Activated CD8-positive, alpha-beta memory T cell treated with anti-CD3 and anti-CD28 coated beads, Interleukin-2, amount 50 U/mL, for 24 hours (primary cell): Measurements from ENCODE around the gene SLC23A3.
"Not testable (repeated sequence)": the region's sequence is repeated elsewhere in the genome, so short reads cannot be mapped to it uniquely, and the experiment has no call there.

Experiments used
- DNase-seq: peaks from one replicate; pipeline ENCODE4 v3.0.0-alpha.2; 2020; ENCODE audit errors: extremely low read depth

The SLC23A3 gene

GRCh38 chr2:219205165-219205538, 35.3 kb upstream of the SLC23A3 start:
- no peak for DNase-seq

DNA sequence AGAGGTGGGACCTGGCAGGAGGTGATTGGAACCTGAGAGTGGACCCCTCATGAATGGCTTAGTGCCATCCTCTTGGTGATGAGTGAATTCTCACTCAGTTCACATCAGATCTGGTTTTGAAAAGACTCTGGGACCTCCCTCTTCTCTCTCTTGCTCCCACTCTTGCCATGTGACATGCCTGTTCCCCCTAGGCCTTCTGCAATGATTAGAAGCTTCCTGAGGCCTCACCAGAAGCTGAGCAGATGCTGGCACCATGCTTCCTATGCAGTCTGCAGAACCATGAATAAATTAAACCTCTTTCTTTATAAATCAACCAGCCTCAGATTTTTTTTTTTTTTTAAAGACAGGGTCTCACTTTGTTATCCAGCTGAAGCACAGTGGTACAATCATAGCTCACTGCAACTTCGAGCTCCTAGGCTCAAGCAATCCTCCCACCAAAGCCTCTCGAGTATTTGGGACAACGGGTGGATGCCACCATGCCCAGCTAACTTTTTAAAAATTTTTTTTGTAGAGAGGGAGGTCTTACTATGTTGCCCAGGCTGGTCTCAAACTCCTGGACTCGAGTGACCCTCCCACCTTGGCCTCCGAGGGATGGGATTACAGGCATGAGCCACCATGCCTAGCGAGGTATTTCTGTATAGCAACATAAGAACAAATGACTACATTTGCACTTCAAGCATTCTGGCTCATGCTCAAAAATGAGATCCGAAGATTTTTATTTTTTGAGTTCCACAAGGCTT, 34.8 kb upstream of the SLC23A3 start:
- no peak for DNase-seq

- not testable (repeated sequence) for DNase-seq
Measured at GRCh38 chr2:219201331-219201730, 31.5 kb upstream of the SLC23A3 start.

DNA sequence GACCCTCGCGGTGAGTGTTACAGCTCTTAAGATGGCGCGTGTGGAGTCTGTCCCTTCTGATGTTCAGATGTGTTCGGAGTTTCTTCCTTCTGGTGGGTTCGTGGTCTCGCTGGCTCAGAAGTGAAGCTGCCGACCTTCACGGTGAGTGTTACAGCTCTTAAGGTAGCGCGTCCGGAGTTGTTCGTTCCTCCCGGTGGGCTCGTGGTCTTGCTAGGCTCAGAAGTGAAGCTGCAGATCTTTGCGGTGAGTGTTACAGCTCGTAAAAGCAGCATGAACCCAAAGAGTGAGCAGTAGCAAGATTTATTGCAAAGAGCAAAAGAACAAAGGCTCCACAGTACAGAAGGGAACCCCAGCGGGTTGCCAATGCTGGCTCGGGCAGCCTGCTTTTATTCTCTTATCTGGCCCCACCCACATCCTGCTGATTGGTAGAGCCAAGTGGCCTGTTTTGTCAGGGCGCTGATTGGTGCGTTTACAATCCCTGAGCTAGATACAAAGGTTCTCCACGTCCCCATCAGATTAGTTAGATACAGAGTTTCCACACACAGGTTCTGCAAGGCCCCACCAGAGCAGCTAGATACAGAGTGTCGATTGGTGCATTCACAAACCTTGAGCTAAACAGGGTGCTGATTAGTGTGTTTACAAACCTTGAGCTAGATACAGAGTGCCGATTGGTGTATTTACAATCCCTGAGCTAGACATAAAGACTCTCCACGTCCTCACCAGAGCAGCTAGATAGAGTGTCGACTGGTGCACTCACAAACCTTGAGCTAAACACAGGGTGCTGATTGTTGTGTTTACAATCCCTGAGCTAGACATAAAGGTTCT, 30.9 kb upstream of the SLC23A3 start:
- DNase-seq: not testable (repeated sequence)

DNA sequence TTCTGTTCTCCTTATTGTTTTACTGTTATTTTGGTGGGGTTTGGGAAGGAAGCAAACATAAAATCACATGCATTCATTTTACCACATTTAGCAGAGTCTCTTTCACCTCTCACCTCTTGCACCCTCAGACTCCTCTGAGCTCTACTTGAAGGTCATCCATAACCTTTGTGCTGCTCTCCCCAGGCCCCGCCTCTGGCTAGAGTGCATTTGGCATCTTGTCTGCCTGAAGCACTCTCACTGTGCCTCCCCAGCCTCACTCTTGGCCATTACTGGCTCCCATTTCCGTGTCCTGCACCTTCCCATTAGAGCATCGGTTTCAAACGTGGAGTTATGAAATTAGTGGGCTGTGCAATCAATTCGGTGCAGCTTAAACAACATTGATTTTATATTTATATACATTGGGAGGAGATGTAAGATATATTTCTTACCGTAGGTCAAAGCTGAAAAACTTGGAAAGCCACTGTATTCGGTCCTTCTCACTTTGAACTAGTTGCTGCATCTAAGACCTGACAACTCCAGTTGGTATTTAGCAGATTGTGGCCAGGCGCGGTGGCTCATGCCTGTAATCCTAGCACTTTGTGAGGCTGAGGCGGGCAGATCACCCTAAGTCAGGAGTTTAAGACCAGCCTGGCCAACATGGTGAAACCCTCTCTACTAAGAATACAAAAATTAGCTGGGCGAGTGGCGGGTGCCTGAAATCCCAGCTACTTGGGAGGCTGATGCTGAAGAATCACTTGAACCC, 29.8 kb upstream of the SLC23A3 start:
- DNase-seq: no peak

DNA sequence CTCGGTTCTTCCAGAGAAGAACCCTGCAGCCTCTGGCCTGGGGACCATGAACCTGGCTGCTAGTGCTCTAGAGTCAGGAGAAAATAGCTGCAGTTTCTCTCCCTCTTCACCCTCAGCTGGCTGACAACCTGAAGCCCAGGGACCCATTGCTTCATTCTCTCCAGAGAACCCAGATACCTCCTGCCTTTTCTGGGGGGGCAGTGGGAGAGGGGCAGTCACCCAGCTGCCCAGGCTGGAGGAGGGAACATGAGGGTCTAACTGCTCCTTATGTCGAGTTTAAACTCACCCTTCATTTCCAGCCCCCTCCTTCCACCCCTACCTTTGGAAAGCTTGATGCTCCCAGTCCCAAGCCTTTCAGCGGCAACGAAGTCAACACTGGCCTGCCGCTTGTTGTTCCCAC, 29.1 kb upstream of the SLC23A3 start:
- no peak for DNase-seq

GRCh38 chr2:219197388-219197787, 27.6 kb upstream of the SLC23A3 start:
- no peak for DNase-seq

- no peak for DNase-seq
Measured at GRCh38 chr2:219186754-219187456, 17.1 kb upstream of the SLC23A3 start.

DNA sequence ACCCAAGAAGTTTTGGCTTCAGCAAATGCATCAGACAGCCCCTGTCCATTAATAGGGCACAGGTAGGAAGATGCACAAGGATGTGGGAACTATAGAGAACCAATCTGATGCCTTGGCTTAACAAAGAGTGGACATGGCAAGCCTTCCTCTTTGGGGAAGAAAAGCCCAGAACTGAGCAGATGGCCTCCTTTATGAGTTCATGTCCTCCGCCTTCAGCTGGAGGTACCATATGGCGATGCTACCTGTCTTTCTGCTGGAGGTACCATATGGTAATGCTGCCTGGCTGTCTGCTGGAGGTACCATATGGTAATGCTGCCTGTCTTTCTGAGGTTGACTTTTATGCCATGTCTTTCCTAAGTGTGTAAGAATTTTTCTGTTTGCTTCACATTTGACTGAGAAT, 14.3 kb upstream of the SLC23A3 start:
- no peak for DNase-seq

DNA sequence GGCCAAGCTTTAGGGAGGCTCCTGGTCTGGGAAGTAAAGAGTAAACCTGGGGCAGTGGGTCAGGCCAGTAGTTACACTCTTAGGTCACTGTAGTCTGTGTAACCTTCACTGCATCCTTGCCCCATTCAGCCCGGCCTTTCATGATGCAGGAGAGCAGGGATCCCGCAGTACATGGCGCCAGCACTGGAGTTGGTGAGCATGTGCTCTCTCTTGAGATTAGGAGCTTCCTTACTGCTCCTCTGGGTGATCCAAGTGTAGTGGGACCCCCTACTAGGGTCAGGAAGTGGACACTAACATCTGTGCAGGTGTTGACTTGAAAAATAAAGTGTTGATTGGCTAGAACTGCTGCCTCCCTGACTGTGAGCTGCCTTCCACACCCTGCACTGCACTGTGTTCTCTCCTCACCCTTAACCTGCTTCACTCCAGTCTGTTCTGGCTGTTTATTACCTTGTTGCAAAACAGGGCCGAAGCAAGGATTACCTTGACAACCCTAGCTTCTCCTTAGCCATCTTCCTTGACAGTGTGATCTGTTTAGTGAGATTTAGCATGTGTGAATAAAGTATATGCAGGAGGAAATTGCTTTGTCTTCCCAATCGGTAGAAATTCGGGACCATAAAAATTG, 13.4 kb upstream of the SLC23A3 start:
- DNase-seq: no peak

GRCh38 chr2:219182331-219183150, 12.7 kb upstream of the SLC23A3 start:
- no peak for DNase-seq

GRCh38 chr2:219181531-219181930, 11.7 kb upstream of the SLC23A3 start:
- no peak for DNase-seq

DNA sequence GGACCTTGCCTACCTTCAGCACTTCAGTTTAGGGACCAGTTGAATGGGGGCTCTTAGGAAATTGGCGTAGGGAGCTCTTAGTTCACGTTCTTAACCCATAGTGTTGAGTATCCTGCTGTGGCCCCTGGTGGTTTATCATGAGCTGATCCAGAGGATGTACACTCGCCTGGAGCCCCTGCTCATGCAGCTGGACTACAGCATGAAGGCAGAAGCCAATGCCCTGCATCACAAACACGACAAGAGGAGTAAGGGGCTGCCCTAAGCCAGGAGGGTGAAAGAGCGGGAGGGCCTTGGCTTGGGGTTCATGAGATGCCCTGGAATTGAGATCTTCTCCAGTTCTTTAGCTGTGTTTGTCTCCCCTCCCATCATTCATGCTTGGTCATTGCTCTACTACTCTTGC, 11.1 kb upstream of the SLC23A3 start:
- no peak for DNase-seq

DNA sequence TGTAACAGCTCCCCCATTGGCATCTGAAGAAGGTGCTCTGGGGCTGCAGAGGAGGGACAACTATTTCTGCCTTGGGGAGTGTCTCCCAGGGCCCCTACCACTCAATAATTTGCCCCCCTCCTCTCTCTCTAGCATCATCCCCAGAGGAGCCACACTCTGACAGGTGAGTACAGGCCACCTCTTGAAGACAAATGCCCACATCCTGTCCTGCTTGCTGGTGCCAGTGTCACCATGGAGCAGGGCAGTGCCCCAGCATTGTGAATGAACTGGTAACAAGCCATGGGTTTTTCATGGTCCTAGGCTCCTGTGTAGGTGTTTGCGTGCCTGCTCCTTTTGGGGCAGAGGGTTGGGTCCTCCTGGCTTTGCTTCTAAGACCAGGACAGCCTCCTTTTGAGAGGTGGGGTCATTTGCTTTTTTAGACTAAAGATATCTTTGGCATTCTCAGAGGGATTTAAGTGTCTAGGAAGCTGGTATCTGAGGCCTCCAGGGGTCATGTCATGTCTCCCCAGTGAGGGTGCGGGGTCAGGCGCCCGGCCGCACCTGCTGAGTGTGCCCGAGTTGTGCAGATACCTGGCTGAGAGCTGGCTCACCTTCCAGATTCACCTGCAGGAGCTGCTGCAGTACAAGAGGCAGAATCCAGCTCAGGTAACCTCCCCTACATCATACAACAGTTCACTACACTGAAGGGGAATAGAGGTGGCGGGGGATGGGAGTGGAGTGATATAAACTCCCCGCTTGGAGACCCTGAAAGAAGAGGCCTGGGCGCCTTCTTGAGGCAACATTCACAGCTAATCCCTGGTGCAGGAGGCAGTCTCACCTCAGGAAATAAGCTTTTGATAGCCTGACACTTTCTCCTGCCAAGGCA, 10.0 kb upstream of the SLC23A3 start:
- DNase-seq: no peak

DNA sequence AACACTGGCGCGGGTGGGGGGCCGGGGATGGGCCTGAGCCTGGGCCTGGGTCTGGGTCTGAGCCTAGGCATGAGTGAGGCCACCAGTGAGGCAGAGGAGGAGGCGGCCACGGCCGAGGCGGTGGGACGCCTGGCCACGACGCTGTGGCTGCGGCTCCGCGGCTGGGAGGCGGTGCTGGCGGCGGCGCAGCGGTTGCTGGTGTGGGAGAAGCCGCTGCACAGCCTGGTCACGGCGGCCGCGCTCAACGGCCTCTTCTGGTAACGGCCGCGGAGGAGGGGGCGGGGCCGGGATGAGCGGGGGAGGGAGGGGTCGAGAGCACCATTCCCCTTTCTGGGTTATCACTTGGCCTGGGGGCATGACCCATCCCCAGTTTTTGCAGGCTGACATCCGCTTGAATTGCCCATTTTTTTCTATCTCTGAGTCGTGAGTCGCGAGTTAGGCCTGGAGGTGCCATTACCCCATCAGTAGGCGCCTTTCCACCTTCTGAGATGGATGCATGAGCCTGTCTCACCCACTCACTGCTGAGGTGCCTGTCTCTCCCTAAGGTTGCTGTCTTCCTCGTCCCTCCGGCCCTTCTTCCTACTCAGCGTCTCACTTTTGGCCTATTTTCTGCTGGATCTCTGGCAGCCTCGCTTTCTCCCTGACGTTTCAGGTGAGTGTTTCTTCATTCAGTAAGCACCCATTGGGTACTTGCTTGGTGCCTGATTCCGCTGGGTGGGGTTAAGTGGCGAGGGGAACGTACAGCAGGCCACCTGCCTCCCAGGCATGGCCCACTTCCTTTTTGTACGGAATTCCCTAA, 8.7 kb upstream of the SLC23A3 start:
- DNase-seq: no peak

DNA sequence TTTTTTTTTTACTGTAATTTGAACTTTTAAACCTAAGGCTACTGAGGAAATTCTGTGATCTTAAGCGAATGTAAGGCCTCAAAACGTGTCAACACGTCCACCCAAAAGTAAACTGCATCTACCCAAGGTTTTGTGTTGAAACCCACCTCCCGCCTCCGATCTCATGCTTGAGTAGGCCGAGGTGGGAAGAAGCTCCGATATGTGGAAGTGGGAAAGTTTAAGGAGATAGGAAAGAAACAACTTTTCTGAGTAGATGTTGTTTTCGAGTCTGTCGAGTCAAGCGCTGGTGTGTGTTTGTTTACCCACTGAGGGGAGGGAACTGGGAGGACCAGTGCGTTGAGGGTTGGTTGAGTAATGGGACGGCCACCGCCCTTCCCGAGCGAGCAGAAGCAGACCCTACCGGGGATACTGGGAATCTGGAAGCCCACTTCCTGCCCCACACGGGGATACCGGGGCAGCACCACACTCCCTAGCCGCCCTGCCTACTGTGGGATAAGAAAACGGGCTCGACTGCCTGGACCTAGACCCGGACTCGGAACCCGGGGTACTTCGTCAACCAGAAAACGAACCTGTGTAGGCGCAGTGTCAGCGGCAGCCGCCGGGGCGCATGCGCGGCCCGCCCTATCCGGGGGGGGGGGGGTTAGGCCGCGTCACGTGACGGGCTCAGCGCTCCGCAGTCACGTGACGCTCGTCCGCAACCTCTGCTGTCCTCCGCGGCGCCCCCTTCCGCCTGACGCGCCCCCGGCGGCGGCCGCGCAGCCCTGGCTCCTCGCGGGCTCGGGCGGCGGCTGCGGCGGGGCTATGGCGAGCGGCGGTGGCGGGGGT, 7.9 kb upstream of the SLC23A3 start, which contains the start of gene RETREG2:
TSS of gene RETREG2 (plus strand) at position 724 of the 825 bp plus-strand sequence. CDS start at position 802, 78 bp downstream.
- peak; percentile 44 for DNase-seq

GRCh38 chr2:219176818-219177551, 7.2 kb upstream of the SLC23A3 start, which contains the start of gene CNPPD1:
TSS of gene CNPPD1 (minus strand) at chr2:219176925. CDS start at chr2:219176828, 97 bp downstream.
- peak; percentile 49 for DNase-seq
